Adrenal gland (tissue), 12 donors: ENCODE data around the gene METTL26. TPM values are rescaled to one million over a fixed set of nuclear protein-coding genes. Genes with fewer than 3 reads are reported as not detected.

Experiments
- DNase-seq, 7 donors: peaks; one replicate each; pipeline ENCODE4 v3.0.0-alpha.2; 2019 to 2020
- H3K27ac ChIP-seq, 5 donors: fragments of 200-600 bp; sonication (generic) in 4 of 5; 1 replicate in 3 of 5; 2 replicates in 2 of 5; pipeline versions ENCODE4 v1.5.1 to v1.8.0; 2016 to 2020; ENCODE audit warnings: mild to moderate bottlenecking in 1 of 5
- H3K27me3 ChIP-seq: fragments of 200-600 bp; 2 replicates; pipeline ENCODE4 v1.8.0; 2021
- H3K36me3 ChIP-seq, 2 donors: fragments of 200-600 bp; replicated peaks in 1 of 2; 1 replicate in 1 of 2; 2 replicates in 1 of 2; pipeline versions ENCODE4 v1.5.1 to v1.8.0; 2018 to 2022
- H3K4me1 ChIP-seq, 2 donors: fragments of 200-600 bp; replicated peaks in 1 of 2; 1 replicate in 1 of 2; 2 replicates in 1 of 2; pipeline versions ENCODE4 v1.5.1 to v1.8.0; 2018 to 2021
- H3K4me3 ChIP-seq, 4 donors: fragments of 200-600 bp; sonication (generic) in 3 of 4; one replicate each; pipeline ENCODE4 v1.5.1; 2016 to 2018
- H3K9me3 ChIP-seq, 3 donors: fragments of 200-600 bp; sonication (generic) in 1 of 3; replicated peaks in 1 of 3; 1 replicate in 2 of 3; 2 replicates in 1 of 3; pipeline versions ENCODE4 v1.5.1 to v1.8.0; 2016 to 2021
- CTCF ChIP-seq, 6 experiments: fragments of 450-650 bp in 4 of 6; fragments of 200-600 bp in 2 of 6; sonication (generic) in 1 of 6; IDR thresholded peaks; 1 replicate in 5 of 6; 2 replicates in 1 of 6; pipeline versions ENCODE4 v1.5.1 to v1.8.0; 2016 to 2021; ENCODE audit warnings: antibody characterized with exemption in 6 of 6, mild to moderate bottlenecking in 2 of 6, moderate library complexity in 1 of 6
- POLR2A ChIP-seq, 2 donors: fragments of 450-650 bp; IDR thresholded peaks; one replicate each; pipeline ENCODE4 v1.6.1; 2017; ENCODE audit warnings: antibody characterized with exemption in 2 of 2, mild to moderate bottlenecking in 2 of 2, moderate library complexity in 1 of 2
- WGBS, 4 donors: extraction: QIAGEN DNeasy Blood & Tissue Kit in 2 of 4; methylation state at CpG; one replicate each; pipeline versions ENCODE4 v1.1.5 to v1.1.7; 2013 to 2017; 5-methylcytosine and 5-hydroxymethylcytosine counted together
- intact Hi-C, 2 donors: fragments of 100-400 bp; cut with DNase I; formaldehyde crosslinking; loops; one replicate each; pipeline versions ENCODE4 v1.14.1 to v1.15.0; 2022 to 2023
- polyA plus RNA-seq, 3 donors: library from polyadenylated mRNA; stranded (reverse); fragments of 200-250 nt in 2 of 3; fragments of 350-450 nt in 1 of 3; fragmentation: Illumina TruSeq in 1 of 3; extraction: RNeasy Lipid Tissue Mini Kit (QIAGEN cat#74804) in 1 of 3; gene quantifications; one replicate each; pipeline ENCODE4 v1.2.3, GENCODE V29; 2013 to 2014
- total RNA-seq, 9 donors: library from RNA; depleted of rRNA in 4 of 9; stranded (reverse); fragments of >200 nt in 4 of 9; fragments of 120-200 nt in 1 of 9; fragmentation: NEBNext Ultra II Directional in 1 of 9; extraction: Animal tissue kit (Norgen Biotek cat#: 25700) in 1 of 9; gene quantifications; one replicate each; pipeline versions ENCODE4 v1.1.0 to v1.2.4, GENCODE V29; 2013 to 2023
- donor health status: healthy with polysubstance abuse.
- donor health status: Bipolar disorder and iron deficiency.
- donor health status: DM: yes; HTN: yes; CAD: no.
- donor health status: DM: no; HTN: no; CAD: no.
- donor health status: DM: no; HTN: no; CAD: no.
- donor health status: DM: yes; HTN: yes; CAD: no.

Gene METTL26
- total and polyA plus RNA-seq, 12 donors = 40.4 to 403 (median 130) TPM

GRCh38 chr16:669666-670065, 33.6 kb upstream of the METTL26 start:
- no peak for DNase-seq
- TF ChIP-seq CTCF (IDR thresholded peaks at IDR 0.05) (no peak), POLR2A (IDR thresholded peaks at IDR 0.05) (no peak)
- peaks cover 0 to 44% of the 10 kb centered on the region in 2 donors for H3K36me3 ChIP-seq
- no peaks in the 10 kb centered on the region for H3K27me3 ChIP-seq
- intact Hi-C loops = loop anchor here in 1 of 2 donors (5.0 kb wide), 1 partner anchor 87 kb away; no protein-coding TSS in a partner anchor
- no peak overlapping the region for H3K27ac ChIP-seq
- no peak overlapping the region for H3K4me3 ChIP-seq
- 91 to 96% (median 96%) methylated on average over 8 to 13 of the region's 13 CpGs for WGBS, 4 donors
- peaks cover 15 to 24% of the 10 kb centered on the region in 2 donors for H3K4me1 ChIP-seq
- H3K9me3 ChIP-seq = no peaks in the 10 kb centered on the region

DNA sequence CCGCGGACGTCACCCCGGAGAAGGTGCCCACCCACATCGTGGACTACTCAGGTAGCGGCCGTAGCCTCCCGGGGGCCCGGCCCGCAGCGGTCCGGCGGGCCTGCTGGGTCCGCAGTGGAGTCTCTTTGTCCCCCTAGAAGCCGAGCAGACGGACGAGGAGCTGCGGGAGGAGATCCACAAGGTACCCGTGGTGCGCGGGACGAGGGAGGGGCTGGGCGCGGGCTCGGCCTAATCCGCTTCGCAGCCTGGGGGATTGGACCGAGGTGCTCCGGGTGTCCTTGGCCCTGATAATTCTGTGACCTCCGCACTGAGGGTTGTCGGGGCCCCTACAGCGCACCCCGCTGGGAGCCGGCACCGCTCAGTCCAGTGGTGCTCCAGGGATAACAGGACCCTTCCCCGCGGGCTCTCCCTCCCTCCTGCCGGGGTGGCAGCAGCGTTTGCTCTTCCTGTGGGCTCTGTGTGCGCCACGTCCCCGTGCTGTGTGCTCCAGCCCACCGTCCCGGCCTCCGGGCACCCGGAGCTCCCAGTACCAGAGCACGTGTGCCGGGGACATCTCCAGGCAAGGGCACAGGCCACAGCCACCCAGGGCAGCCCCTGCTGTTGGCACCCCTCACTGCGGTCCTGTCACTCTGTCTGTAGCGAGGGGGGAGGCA, 32.5 kb upstream of the METTL26 start:
- H3K36me3 ChIP-seq = peaks cover 0 to 43% of the 10 kb centered on the region in 2 donors
- no peaks in the 10 kb centered on the region for H3K27me3 ChIP-seq
- peak overlapping the region; percentile 25 to 93 (median 80) for H3K27ac ChIP-seq
- 0 to 8% (median 6%) methylated on average over 1 to 50 of the region's 50 CpGs for WGBS, 4 donors
- TF ChIP-seq POLR2A (IDR thresholded peaks at IDR 0.05) (no peak), CTCF (IDR thresholded peaks at IDR 0.05) (no peak)
- H3K4me1 ChIP-seq = peaks cover 7 to 18% of the 10 kb centered on the region in 2 donors
- no peaks in the 10 kb centered on the region for H3K9me3 ChIP-seq
- intact Hi-C loops = loop anchor here in 1 of 2 donors (5.0 kb wide), 1 partner anchor 86 kb away; no protein-coding TSS in a partner anchor
- no peak for DNase-seq
- H3K4me3 ChIP-seq = peak overlapping the region; percentile 73 to 87 (median 83)

DNA sequence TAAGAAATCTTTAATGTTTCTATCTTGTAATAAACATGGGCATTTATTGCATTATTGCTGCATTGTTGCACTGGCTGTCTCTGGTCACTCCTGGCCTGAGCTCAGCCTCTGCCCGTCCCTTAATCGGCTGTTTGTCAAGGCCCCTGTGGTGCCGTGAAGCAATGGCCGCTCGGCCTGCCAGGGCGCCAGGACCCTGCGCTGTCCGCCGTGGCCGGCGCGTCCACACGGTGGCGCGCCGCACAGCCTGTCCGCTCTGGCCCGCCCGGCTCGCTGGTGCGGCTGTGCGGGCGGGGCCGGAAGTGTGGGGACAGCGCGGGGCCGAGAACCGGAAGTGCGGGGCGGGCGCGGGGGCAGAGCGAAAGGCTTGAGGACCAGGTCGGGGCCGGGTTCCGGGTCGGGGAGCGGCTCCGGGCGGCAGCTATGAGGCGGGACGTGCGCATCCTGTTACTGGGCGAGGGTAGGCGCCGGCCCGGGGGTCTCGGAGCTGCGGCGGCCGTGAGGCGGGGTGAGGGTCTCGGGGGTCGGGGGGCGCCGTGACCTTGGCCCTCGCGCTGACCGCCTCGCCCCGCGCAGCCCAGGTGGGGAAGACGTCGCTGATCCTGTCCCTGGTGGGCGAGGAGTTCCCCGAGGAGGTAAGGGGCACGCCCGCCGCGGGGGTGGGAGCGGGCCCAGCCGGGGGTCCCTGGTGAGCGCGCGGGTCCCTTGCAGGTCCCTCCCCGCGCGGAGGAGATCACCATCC, 31.8 kb upstream of the METTL26 start, which contains the start of gene RHOT2:
RHOT2 (plus strand) TSS at position 353 of the 739 bp plus-strand sequence; CDS start at position 421, 68 bp downstream.
- Histone ChIP-seq H3K36me3 (peaks cover 0 to 36% of the 10 kb centered on the region in 2 donors), H3K4me3 (peak within 1 kb of the TSS; percentile 73 to 87 (median 83)), H3K27me3 (no peaks in the 10 kb centered on the region), H3K9me3 (no peaks in the 10 kb centered on the region), H3K4me1 (peaks cover 7 to 18% of the 10 kb centered on the region in 2 donors), H3K27ac (peak within 1 kb of the TSS; percentile 25 to 93 (median 80))
- intact Hi-C loops = loop anchor here in 1 of 2 donors (5.0 kb wide), 1 partner anchor 86 kb away; no protein-coding TSS in a partner anchor
- 0 to 1% (median 0%) methylated on average over 6 to 78 of the region's 78 CpGs for WGBS, 4 donors
- TF ChIP-seq CTCF (IDR thresholded peaks at IDR 0.05) = peak; percentile 32 to 97 (median 69)
- TF ChIP-seq POLR2A (IDR thresholded peaks at IDR 0.05) = peak in 1 of 2 donors; percentile 64
- DNase-seq = peak; percentile 92 to 96 (median 94)
